AG04450 (cell line): Measurements from ENCODE around the gene TET1. TPM values are rescaled to one million over a fixed set of nuclear protein-coding genes. Genes with fewer than 3 reads are reported as not detected.

ENCODE experiments used
- CTCF ChIA-PET: fragments of 300-600, 350-600 bp; formaldehyde crosslinking; extraction: SDS; loops from one replicate; lab custom pipeline; 2022; ENCODE audit warnings: antibody characterized with exemption, inconsistent platforms; lab: Charles Lee
- POLR2A ChIA-PET: fragments of 350-600 bp; formaldehyde crosslinking; extraction: SDS; loops from one replicate; lab custom pipeline; 2021; ENCODE audit warnings: antibody characterized with exemption, inconsistent platforms; lab: Yijun Ruan, JAX
- DNase-seq: peaks from one replicate; pipeline ENCODE4 v3.0.0-alpha.2; 2011; ENCODE audit warnings: low read depth, low spot score
- H3K27ac ChIP-seq: one replicate; pipeline ENCODE4 v1.5.1; 2012; ENCODE audit warnings: low read depth, low read length, control low read depth
- H3K27me3 ChIP-seq: one replicate; pipeline ENCODE4 v1.6.0; 2012; ENCODE audit warnings: low read length; ENCODE audit not compliant: control insufficient read depth, insufficient read depth
- H3K4me3 ChIP-seq: 2 replicates; pipeline ENCODE4 v1.5.1; 2011; ENCODE audit warnings: mild to moderate bottlenecking, low read depth, low read length, control low read depth
- H3K9me3 ChIP-seq: 2 replicates; pipeline ENCODE4 v1.5.1; 2012; ENCODE audit warnings: low read length; ENCODE audit not compliant: control insufficient read depth, insufficient read depth
- CTCF ChIP-seq: IDR thresholded peaks from 2 replicates; pipeline ENCODE4 v1.5.1; 2011; ENCODE audit warnings: low read depth, low read length, control low read depth, inconsistent platforms
- polyA plus RNA-seq: library from polyadenylated mRNA; depleted of rRNA; stranded (reverse); fragments of >200 nt; gene quantifications from 2 replicates; pipeline ENCODE4 v1.2.3, GENCODE V29; 2011; rRNA removed
- small RNA-seq: library from RNA; depleted of rRNA; stranded (forward); fragments of <200 nt; gene quantifications from one replicate; pipeline ENCODE3, GENCODE V24; 2012; ENCODE audit warnings: low read depth; ENCODE audit not compliant: insufficient read length

Gene TET1
- polyA plus RNA-seq, 1 experiment = 3.4 TPM

GRCh38 chr10:68742397-68742796 lies 182.3 kb downstream of the TET1 start:
- Histone ChIP-seq H3K4me3 (no peak overlapping the region), H3K27ac (no peak overlapping the region), H3K9me3 (no peaks in the 10 kb centered on the region), H3K27me3 (no peaks in the 10 kb centered on the region)
- DNase-seq = no peak
- no peak for TF ChIP-seq CTCF
- ChIA-PET CTCF (no interaction called here), POLR2A (no interaction called here)

Small RNA genes lying within 50 kb of the gene (small RNA-seq; reads per million reads assigned to genes)
- gene RF00019 = not detected

Other genes with a start within 250 kb of the TET1 start
- gene HNRNPH3, start 228.3 kb upstream of the TET1 start, polyA plus RNA-seq = 87.8 and 113 TPM in 2 replicates
- gene PBLD, start 227.4 kb upstream of the TET1 start, polyA plus RNA-seq = 1.2 and 1.4 TPM in 2 replicates
- gene RUFY2, start 153.1 kb upstream of the TET1 start, polyA plus RNA-seq = 10.7 and 14.7 TPM in 2 replicates
- 1.6 and 2.5 TPM in 2 replicates for gene DNA2, start 88.4 kb upstream of the TET1 start, polyA plus RNA-seq
- gene SLC25A16, start 32.8 kb upstream of the TET1 start, polyA plus RNA-seq = 13.8 and 21.2 TPM in 2 replicates
- gene CCAR1, start 160.9 kb downstream of the TET1 start, polyA plus RNA-seq = 58.9 and 69.9 TPM in 2 replicates